K562 (cell line): ENCODE measurements around the gene TDG. TPM values are rescaled to one million over a fixed set of nuclear protein-coding genes. Genes with fewer than 3 reads are reported as not detected.

ENCODE experiments used
- ATAC-seq: fragments of 200-7000 bp; cut with Tn5 transposase; 3 replicates; pipeline ENCODE4 v1.9.1; 2020; ENCODE audit warnings: moderate library complexity
- BruUV-seq: library from RNA; stranded (reverse); fragments of 400-500 nt; replicated peaks from 2 replicates; lab custom pipeline; 2021; lab: Mats Ljungman, UMichigan
- CTCF ChIA-PET: fragments of 300-600 bp; formaldehyde crosslinking; extraction: SDS; loops from one replicate; lab custom pipeline; 2021; ENCODE audit warnings: low intra/inter-chr PET ratio; lab: Yijun Ruan, JAX
- POLR2A ChIA-PET: fragments of 300-600, 350-650 bp; sonication (Branson Sonifier 250); formaldehyde crosslinking; extraction: SDS; loops from one replicate; lab custom pipeline; 2021; ENCODE audit warnings: antibody characterized with exemption, inconsistent platforms; lab: Yijun Ruan, JAX
- DNase-seq, 4 experiments: peaks; one replicate each; pipeline versions ENCODE4 v3.0.0 to v3.0.0-alpha.2; 2011 to 2018; ENCODE audit warnings: low spot score in 3 of 4, mixed read lengths in 3 of 4; ENCODE audit errors: extremely low read depth in 1 of 4
- FAIRE-seq: peaks from 2 replicates; lab custom pipeline; 2011; peaks lifted over from hg19 to GRCh38; lab: Jason Lieb, UNC
- H2AFZ ChIP-seq: 2 replicates; pipeline ENCODE4 v1.6.0; 2011; ENCODE audit warnings: low read depth, low read length, control low read depth, inconsistent platforms
- H3K27ac ChIP-seq: fragments of 200-600 bp; 3 replicates; pipeline ENCODE4 v1.8.0; 2011; ENCODE audit warnings: low read depth, mild to moderate bottlenecking, control low read depth, inconsistent platforms, low read length, moderate library complexity, mixed read lengths; ENCODE audit errors: extremely low read depth
- H3K27me3 ChIP-seq, 2 experiments: fragments of 300-600 bp in 1 of 2; 2 replicates in 1 of 2; 3 replicates in 1 of 2; pipeline versions ENCODE4 v1.6.0 to v1.8.0; 2011; ENCODE audit warnings: inconsistent platforms in 2 of 2, low read length in 2 of 2, mild to moderate bottlenecking in 1 of 2, mixed read lengths in 1 of 2, moderate library complexity in 1 of 2; ENCODE audit not compliant: control insufficient read depth in 2 of 2, insufficient read depth in 2 of 2
- H3K36me3 ChIP-seq: fragments of 300-600 bp; 3 replicates; pipeline ENCODE4 v1.8.0; 2011; ENCODE audit warnings: mild to moderate bottlenecking, low read length, inconsistent platforms; ENCODE audit not compliant: control insufficient read depth, insufficient read depth
- H3K4me1 ChIP-seq, 2 experiments: fragments of 200-600 bp in 1 of 2; replicated peaks in 1 of 2; 2 replicates in 1 of 2; 3 replicates in 1 of 2; pipeline versions ENCODE4 v1.5.1 to v1.8.0; 2011; ENCODE audit warnings: inconsistent platforms in 2 of 2, low read length in 2 of 2, mild to moderate bottlenecking in 1 of 2, mixed read lengths in 1 of 2, moderate library complexity in 1 of 2; ENCODE audit not compliant: control insufficient read depth in 2 of 2, insufficient read depth in 2 of 2
- H3K4me2 ChIP-seq: 2 replicates; pipeline ENCODE4 v1.6.1; 2011; ENCODE audit warnings: low read length, control low read depth, inconsistent platforms, mixed read lengths; ENCODE audit not compliant: insufficient read depth
- H3K4me3 ChIP-seq: fragments of 200-600 bp; sonication (generic), shearing (Covaris generic); 2 replicates; pipeline ENCODE4 v1.5.1; 2016; ENCODE audit warnings: control low read depth, inconsistent platforms
- H3K79me2 ChIP-seq: fragments of 200-600 bp; 3 replicates; pipeline ENCODE4 v1.8.0; 2011; ENCODE audit warnings: low read length, inconsistent platforms; ENCODE audit not compliant: control insufficient read depth, insufficient read depth
- H3K9ac ChIP-seq, 2 experiments: 2 replicates each; pipeline versions ENCODE4 v1.6.0 to v1.6.1; 2011; ENCODE audit warnings: low read depth in 2 of 2, low read length in 2 of 2, control low read depth in 1 of 2, inconsistent platforms in 1 of 2, mild to moderate bottlenecking in 1 of 2, mixed read lengths in 1 of 2; ENCODE audit not compliant: insufficient read depth in 1 of 2
- H3K9me1 ChIP-seq: one replicate; pipeline ENCODE4 v1.6.0; 2011; ENCODE audit warnings: inconsistent platforms, mild to moderate bottlenecking, low read length, moderate library complexity; ENCODE audit not compliant: control insufficient read depth, insufficient read depth
- H3K9me3 ChIP-seq: replicated peaks from 2 replicates; pipeline ENCODE4 v1.5.1; 2011; ENCODE audit warnings: low read depth, low read length, inconsistent platforms; ENCODE audit not compliant: control insufficient read depth, insufficient read depth
- H4K20me1 ChIP-seq: replicated peaks from 2 replicates; pipeline ENCODE4 v1.6.1; 2011; ENCODE audit warnings: low read length, inconsistent platforms, mixed read lengths; ENCODE audit not compliant: control insufficient read depth, insufficient read depth
- DIDO1 ChIP-seq: fragments of 450-650 bp; IDR thresholded peaks from 2 replicates; pipeline ENCODE4 v1.6.1; 2016; ENCODE audit warnings: low read depth, missing biosample characterization, missing genetic modification characterization
- EP300 ChIP-seq: IDR thresholded peaks from 2 replicates; pipeline ENCODE4 v1.6.1; 2012; ENCODE audit warnings: low read length, improper control_type of control experiment
- HEY1 ChIP-seq: fragments of 250-450 bp; sonication (Bioruptor Pico); IDR thresholded peaks from 2 replicates; pipeline ENCODE4 v1.5.0; 2020; ENCODE audit warnings: mild to moderate bottlenecking, moderate library complexity, borderline replicate concordance
- IFI16 ChIP-seq: fragments of 250-450 bp; sonication (Bioruptor Pico); IDR thresholded peaks from 2 replicates; pipeline ENCODE4 v2.1.2; 2022; ENCODE audit warnings: mild to moderate bottlenecking, inconsistent platforms
- POLR2G ChIP-seq: fragments of 200-400 bp; formaldehyde crosslinking; IDR thresholded peaks from 2 replicates; pipeline ENCODE4 v1.6.1; 2017; ENCODE audit warnings: low read depth, mild to moderate bottlenecking, antibody characterized with exemption, low read length, moderate library complexity
- PREB ChIP-seq: sonication (generic); formaldehyde crosslinking; IDR thresholded peaks from 2 replicates; pipeline ENCODE4 v1.8.1; 2023; ENCODE audit warnings: mild to moderate bottlenecking, missing genetic modification reagents
- RAD51 ChIP-seq: fragments of 450-650 bp; IDR thresholded peaks from 2 replicates; pipeline ENCODE4 v1.7.1; 2016; ENCODE audit warnings: low read depth, mild to moderate bottlenecking, borderline replicate concordance
- RBFOX2 ChIP-seq: fragments of 200-400 bp; formaldehyde crosslinking; IDR thresholded peaks from 2 replicates; pipeline ENCODE4 v1.6.1; 2017; ENCODE audit warnings: low read depth, mild to moderate bottlenecking, low read length, moderate library complexity
- RFX1 ChIP-seq: fragments of 450-650 bp; IDR thresholded peaks from 2 replicates; pipeline ENCODE4 v1.6.1; 2016; ENCODE audit warnings: mild to moderate bottlenecking, moderate library complexity
- SNRNP70 ChIP-seq: fragments of 200-400 bp; formaldehyde crosslinking; optimal IDR thresholded peaks from 2 replicates; pipeline ENCODE3; 2017; ENCODE audit warnings: low read depth, low read length
- TCFL5 ChIP-seq: fragments of 250-450 bp; sonication (Bioruptor Pico); conservative IDR thresholded peaks from 2 replicates; pipeline ENCODE4 v1.6.1; 2021; ENCODE audit warnings: mild to moderate bottlenecking, moderate library complexity, matching md5 sums
- TRIM28 ChIP-seq: fragments of 450-650 bp; IDR thresholded peaks from 2 replicates; pipeline ENCODE4 v1.6.1; 2017
- ZKSCAN1 ChIP-seq: fragments of 150-350 bp; IDR thresholded peaks from 2 replicates; pipeline ENCODE4 v1.6.1; 2016; ENCODE audit warnings: low read depth, low read length
- ZNF707 ChIP-seq: fragments of 250-450 bp; sonication (Bioruptor Pico); conservative IDR thresholded peaks from 2 replicates; pipeline ENCODE4 v1.8.0; 2022; ENCODE audit warnings: inconsistent platforms, mild to moderate bottlenecking, moderate library complexity
- WGBS: fragments of 100-300 bp; shearing (Covaris generic); methylation state at CpG from one replicate; pipeline ENCODE4 v1.1.6; 2016; ENCODE audit warnings: low coverage, mixed read lengths; ENCODE audit not compliant: insufficient coverage; ENCODE audit errors: missing lambda C conversion rate; 5-methylcytosine and 5-hydroxymethylcytosine counted together
- in situ Hi-C: fragments of 300-500 bp; cut with MboI; formaldehyde crosslinking; loops from 4 replicates; pipeline ENCODE4 v1.15.0; 2018; ENCODE audit warnings: inconsistent platforms, mixed read lengths
- intact Hi-C: fragments of 100-400 bp; cut with micrococcal nuclease; formaldehyde crosslinking; loops from 2 replicates; pipeline ENCODE4 v1.14.2; 2022
- polyA plus RNA-seq, 8 experiments: library from polyadenylated mRNA; depleted of rRNA in 4 of 8; stranded (reverse) in 5 of 8; unstranded in 3 of 8; fragments of >200 nt; fragmentation: Nextera tagmentation in 2 of 8; fragmentation: Illumina TruSeq in 1 of 8; extraction: Ambion mirVana in 2 of 8; extraction: Trizol in 1 of 8; gene quantifications; 2 replicates each; pipeline versions ENCODE4 v1.2.1 to v1.2.3, GENCODE V29; 2011 to 2014; ENCODE audit warnings: inconsistent platforms in 1 of 8, missing spikeins in 1 of 8
- total RNA-seq, 7 experiments: library from RNA; depleted of rRNA in 6 of 7; stranded (reverse); fragments of >200 nt in 6 of 7; fragmentation: Illumina TruSeq in 2 of 7; extraction: Trizol in 2 of 7; gene quantifications; 2 replicates each; pipeline versions ENCODE4 v1.2.1 to v1.2.3, GENCODE V29; 2011 to 2021; ENCODE audit warnings: low replicate concordance in 1 of 7
- TF ChIP-seq, protein P1 (sequence below): sonication (generic); formaldehyde crosslinking; IDR thresholded peaks from 2 replicates; pipeline ENCODE4 v1.8.0; 2022; ENCODE audit warnings: mild to moderate bottlenecking, missing genetic modification reagents
- TF ChIP-seq, protein P2 (sequence below): sonication (generic); formaldehyde crosslinking; IDR thresholded peaks from 2 replicates; pipeline ENCODE4 v1.5.0; 2020; ENCODE audit warnings: missing genetic modification reagents
- TF ChIP-seq, protein P3 (sequence below): sonication (generic); formaldehyde crosslinking; IDR thresholded peaks from 2 replicates; pipeline ENCODE4 v1.8.1; 2023; ENCODE audit warnings: mild to moderate bottlenecking, missing genetic modification reagents

The TDG gene
- total and polyA plus RNA-seq, 9 of the 15 experiments (the other 6 are each of a cell fraction or from before 2014, with no cell fraction given): 37.6 to 77.2 (median 64.0) TPM

DNA sequence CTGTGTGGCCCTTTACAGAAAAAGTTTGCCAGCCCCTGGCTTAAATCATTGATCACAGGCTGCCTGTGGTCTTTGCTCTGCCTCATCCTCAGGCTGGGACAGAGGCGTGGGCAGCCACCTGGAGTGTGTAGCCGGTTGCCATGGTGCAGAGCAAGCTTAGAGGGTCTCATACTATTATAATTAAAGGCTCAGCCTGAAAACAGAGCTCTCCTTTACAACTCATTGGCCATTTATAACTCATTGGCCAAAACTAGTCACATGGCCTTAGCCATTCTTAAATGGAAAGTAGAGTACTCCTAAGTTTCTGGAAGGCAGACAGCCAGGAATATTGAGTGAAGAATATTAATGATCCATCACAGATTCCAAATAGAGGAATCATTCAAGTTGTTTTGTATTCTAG lies 32.4 kb upstream of the TDG start:
- POLR2A ChIA-PET: interaction anchor here (3.8 kb wide), 1 partner anchor 12 kb away, joined by 9 read pairs; no protein-coding TSS in a partner anchor
- TF ChIP-seq, protein P1, sequence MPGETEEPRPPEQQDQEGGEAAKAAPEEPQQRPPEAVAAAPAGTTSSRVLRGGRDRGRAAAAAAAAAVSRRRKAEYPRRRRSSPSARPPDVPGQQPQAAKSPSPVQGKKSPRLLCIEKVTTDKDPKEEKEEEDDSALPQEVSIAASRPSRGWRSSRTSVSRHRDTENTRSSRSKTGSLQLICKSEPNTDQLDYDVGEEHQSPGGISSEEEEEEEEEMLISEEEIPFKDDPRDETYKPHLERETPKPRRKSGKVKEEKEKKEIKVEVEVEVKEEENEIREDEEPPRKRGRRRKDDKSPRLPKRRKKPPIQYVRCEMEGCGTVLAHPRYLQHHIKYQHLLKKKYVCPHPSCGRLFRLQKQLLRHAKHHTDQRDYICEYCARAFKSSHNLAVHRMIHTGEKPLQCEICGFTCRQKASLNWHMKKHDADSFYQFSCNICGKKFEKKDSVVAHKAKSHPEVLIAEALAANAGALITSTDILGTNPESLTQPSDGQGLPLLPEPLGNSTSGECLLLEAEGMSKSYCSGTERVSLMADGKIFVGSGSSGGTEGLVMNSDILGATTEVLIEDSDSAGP: no peak
- TF ChIP-seq, protein P2, sequence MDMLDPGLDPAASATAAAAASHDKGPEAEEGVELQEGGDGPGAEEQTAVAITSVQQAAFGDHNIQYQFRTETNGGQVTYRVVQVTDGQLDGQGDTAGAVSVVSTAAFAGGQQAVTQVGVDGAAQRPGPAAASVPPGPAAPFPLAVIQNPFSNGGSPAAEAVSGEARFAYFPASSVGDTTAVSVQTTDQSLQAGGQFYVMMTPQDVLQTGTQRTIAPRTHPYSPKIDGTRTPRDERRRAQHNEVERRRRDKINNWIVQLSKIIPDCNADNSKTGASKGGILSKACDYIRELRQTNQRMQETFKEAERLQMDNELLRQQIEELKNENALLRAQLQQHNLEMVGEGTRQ (CRISPR knock-in tag): peak; percentile 55; the same call in 1 of the 2 replicates
- no peak for TF ChIP-seq HEY1 (CRISPR knock-in tag)
- TF ChIP-seq RAD51: peak; percentile 38; the same call in 1 of the 2 replicates
- TF ChIP-seq, protein P3, sequence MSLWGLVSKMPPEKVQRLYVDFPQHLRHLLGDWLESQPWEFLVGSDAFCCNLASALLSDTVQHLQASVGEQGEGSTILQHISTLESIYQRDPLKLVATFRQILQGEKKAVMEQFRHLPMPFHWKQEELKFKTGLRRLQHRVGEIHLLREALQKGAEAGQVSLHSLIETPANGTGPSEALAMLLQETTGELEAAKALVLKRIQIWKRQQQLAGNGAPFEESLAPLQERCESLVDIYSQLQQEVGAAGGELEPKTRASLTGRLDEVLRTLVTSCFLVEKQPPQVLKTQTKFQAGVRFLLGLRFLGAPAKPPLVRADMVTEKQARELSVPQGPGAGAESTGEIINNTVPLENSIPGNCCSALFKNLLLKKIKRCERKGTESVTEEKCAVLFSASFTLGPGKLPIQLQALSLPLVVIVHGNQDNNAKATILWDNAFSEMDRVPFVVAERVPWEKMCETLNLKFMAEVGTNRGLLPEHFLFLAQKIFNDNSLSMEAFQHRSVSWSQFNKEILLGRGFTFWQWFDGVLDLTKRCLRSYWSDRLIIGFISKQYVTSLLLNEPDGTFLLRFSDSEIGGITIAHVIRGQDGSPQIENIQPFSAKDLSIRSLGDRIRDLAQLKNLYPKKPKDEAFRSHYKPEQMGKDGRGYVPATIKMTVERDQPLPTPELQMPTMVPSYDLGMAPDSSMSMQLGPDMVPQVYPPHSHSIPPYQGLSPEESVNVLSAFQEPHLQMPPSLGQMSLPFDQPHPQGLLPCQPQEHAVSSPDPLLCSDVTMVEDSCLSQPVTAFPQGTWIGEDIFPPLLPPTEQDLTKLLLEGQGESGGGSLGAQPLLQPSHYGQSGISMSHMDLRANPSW (CRISPR knock-in tag): no peak
- no peak for TF ChIP-seq EP300
- TF ChIP-seq RFX1: peak; percentile 20; the same call in 1 of the 2 replicates
- TF ChIP-seq PREB (CRISPR knock-in tag): no peak
- no peak for TF ChIP-seq POLR2G
- no peak for TF ChIP-seq DIDO1 (tag)
- no peak for TF ChIP-seq IFI16 (CRISPR knock-in tag)
- no peak for TF ChIP-seq ZKSCAN1
- 0 out of 2 replicates have a peak, but pooled peaks have one; percentile 20 for TF ChIP-seq RBFOX2
- no peak for TF ChIP-seq TRIM28
- TF ChIP-seq TCFL5 (CRISPR knock-in tag): no peak
- no peak for TF ChIP-seq SNRNP70
- TF ChIP-seq ZNF707 (CRISPR knock-in tag): 0 out of 2 replicates have a peak, but pooled peaks have one; percentile 10

More for the DNA sequence above, 32.4 kb upstream of the TDG start:
- DNase-seq (no peak), FAIRE-seq (no peak), ATAC-seq (no peak)
- CTCF ChIA-PET: interaction anchor here (0.5 kb wide), 1 partner anchor 32 kb away, joined by 5 read pairs; the partner anchor contains the start of gene TDG
- Histone ChIP-seq H3K4me3 (no peak overlapping the region), H3K9me3 (no peaks in the 10 kb centered on the region), H2AFZ (no peak overlapping the region), H3K36me3 (peaks cover 72% of the 10 kb centered on the region), H4K20me1 (peaks cover 19% of the 10 kb centered on the region), H3K9me1 (no peaks in the 10 kb centered on the region), H3K4me1 (peaks cover 7 to 16% of the 10 kb centered on the region in 2 experiments), H3K4me2 (peak overlapping the region; percentile 99; the same call in 1 of the 2 replicates), H3K27ac (no peak overlapping the region), H3K79me2 (peaks cover 75% of the 10 kb centered on the region), H3K9ac (peak overlapping the region; percentile 24 to 61), H3K27me3 (no peaks in the 10 kb centered on the region)
- BruUV-seq: no TSS peak
- WGBS: 92% methylated on average over 2 of the region's 2 CpGs
- intact Hi-C loops: no loop called here
- in situ Hi-C loops: loop anchor here (5.0 kb wide), 1 partner anchor 106 kb away; no protein-coding TSS in a partner anchor
